GM12801 (cell line): ENCODE results near the gene CDK8.

Experiments
- TF ChIP-seq, protein P1 (sequence below): IDR thresholded peaks from one replicate; pipeline ENCODE4 v1.5.1; 2011; ENCODE audit warnings: control low read depth; ENCODE audit not compliant: insufficient read length; ENCODE audit errors: extremely low read depth

The CDK8 gene

DNA sequence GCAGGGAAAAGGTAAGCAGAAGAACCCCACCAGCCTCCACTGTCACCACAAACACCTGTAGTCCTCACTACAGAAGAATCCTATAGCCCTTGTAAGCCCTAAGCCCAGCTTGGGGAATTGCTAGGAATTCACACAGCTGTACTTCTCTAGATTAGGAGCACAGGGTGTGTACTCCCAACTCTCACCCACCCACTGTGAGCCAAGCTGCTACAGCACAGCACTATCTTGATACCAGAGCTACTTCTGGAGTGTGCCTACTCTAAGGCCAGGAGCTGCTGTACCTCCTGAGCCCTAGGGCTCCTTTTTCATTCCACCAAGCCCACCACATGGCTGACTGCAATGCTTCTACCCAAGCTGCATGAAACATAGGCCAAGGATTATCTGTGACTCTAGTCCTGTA lies 181.2 kb downstream of the CDK8 start:
- TF ChIP-seq, protein P1, sequence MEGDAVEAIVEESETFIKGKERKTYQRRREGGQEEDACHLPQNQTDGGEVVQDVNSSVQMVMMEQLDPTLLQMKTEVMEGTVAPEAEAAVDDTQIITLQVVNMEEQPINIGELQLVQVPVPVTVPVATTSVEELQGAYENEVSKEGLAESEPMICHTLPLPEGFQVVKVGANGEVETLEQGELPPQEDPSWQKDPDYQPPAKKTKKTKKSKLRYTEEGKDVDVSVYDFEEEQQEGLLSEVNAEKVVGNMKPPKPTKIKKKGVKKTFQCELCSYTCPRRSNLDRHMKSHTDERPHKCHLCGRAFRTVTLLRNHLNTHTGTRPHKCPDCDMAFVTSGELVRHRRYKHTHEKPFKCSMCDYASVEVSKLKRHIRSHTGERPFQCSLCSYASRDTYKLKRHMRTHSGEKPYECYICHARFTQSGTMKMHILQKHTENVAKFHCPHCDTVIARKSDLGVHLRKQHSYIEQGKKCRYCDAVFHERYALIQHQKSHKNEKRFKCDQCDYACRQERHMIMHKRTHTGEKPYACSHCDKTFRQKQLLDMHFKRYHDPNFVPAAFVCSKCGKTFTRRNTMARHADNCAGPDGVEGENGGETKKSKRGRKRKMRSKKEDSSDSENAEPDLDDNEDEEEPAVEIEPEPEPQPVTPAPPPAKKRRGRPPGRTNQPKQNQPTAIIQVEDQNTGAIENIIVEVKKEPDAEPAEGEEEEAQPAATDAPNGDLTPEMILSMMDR = no peak

DNA sequence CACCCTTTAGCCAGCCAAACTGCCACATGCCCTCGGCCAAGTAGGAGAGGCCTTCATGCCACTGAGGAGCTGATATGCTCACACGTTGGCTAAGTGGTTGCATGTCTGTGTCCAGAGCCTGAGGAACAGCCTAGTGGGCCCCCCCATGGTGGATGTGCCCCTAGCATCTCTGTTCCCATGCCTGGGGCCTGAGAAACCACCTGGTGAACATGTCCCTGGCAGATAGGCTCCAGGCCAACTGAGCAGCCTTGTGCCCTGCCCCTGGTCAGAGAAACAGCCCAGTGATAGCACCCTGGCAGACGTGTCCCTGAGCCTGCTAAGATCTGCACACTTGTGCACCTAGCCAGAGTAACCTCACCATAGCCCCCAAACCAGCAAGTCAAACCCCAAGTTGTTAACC lies 181.7 kb downstream of the CDK8 start:
- TF ChIP-seq, protein P1 = no peak

DNA sequence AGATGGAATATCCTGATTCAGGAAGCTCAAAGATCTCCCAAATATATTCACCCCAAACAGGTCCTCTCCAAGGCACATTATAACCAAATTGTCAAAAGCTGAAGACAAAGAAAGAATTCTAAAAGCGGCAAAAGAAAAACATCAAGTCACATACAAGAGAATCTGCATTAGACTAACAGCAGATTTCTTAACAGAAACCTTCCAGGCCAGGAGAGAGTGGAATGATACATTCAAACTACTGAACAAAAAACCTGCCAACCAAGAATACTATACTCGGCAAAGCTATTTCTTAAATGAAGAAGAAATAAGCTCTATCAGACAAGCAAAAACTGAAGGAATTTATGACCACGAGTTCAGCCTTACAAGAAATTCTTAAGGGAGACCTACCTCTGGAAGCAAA lies 183.0 kb downstream of the CDK8 start:
- TF ChIP-seq, protein P1 = no peak

DNA sequence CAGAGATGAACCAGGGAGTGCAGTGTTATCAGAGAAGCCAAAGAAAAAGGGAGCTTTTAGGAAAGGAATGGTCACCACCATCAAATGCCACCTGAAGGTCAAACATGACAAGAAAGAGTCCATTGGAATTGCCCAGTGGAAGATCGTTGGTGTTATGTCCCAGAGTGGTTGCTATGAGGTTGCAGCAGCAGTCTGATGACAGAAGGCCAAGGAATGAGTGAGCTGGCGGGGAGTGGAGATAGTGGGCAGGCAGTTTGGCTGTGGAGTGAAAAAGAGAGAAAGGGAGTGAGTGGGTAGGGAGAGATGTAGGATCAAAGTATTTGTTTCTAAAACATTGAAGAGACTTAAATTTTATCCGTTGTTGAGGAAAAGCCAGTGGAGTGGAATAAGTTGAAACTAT lies 186.2 kb downstream of the CDK8 start:
- TF ChIP-seq, protein P1 = no peak

DNA sequence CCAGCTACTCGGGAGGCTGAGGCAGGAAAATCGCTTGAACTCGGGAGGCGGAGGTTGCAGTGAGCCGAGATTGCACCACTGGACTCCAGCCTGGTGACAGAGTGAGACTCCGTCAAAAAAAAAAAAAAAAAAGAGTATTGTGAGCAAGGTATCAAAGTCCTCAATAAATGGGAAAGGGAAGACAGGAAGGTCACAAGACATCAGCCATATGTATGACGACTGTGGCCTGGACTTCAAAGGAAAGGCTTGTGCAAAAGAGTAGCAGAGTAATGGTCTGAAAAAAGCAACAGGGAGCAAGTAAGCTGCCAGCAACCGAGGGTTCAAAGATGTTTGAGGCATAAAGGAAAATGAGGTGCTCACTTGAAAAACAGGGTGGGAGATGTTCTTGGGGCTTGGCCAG lies 187.5 kb downstream of the CDK8 start:
- TF ChIP-seq, protein P1 = no peak

DNA sequence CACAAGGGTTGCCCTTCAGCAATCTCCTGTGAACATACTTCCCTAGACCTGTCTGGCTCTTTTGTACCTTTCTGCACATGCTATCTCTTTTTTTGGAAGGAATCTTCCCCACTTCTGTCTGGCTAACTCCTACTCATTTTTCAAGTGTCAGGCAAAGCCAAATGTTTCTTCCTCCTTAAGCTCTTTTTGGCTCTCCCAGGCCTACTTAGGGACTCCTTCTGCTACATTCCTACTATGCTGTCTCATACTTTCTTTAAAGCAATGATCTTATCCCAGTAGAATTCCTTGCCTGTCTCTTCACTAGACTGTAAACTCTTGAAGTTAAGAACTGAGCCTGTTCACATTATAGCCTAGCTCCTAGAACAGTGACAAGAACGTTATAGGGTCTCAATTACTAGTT lies 188.6 kb downstream of the CDK8 start:
- TF ChIP-seq, protein P1 = no peak

DNA sequence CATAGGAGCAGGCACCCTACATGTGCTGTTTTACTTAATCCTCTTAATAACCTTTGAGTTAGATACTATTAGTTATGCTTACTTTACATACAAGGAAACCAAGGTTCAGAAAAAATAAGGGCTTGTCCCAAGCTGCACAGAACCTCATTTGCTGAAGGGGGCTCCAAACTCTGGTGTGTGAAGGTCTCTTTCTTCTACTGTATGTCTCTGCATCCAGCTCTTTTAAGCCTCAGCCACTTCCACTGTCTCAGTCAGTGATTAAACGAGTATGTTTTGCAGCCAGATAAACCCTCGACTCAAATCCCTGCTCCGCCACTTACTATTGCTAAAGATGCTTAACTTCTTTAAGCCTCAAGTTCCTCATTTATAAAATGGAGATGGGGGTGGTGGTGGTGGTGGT lies 191.2 kb downstream of the CDK8 start:
- TF ChIP-seq, protein P1 = no peak

DNA sequence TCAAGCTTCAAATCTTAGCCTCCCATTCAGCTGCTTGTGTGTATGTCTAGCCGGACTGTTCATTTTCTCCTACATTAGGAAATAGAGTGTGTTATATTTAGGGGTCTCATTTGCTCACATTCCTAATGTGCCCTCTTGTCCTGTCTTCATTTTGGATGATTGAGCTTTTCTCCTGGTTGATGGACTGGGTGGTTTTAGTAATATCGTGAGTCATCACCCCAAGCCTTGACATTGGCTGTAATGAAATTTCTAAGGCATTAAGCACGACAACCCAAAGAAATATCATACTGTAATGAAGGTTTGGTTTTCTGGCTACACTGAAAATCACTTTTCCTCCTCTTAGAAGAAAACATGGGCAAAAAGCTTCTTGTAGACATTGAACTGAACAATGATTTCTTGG lies 192.8 kb downstream of the CDK8 start:
- TF ChIP-seq, protein P1 = no peak
